GM10266 (cell line): ENCODE results near the gene ITPR2.

Source experiments
- DNase-seq: peaks from one replicate; pipeline ENCODE4 v3.0.0; 2012; ENCODE audit errors: extremely low spot score
- CTCF ChIP-seq: IDR thresholded peaks from 2 replicates; pipeline ENCODE4 v1.5.1; 2012; ENCODE audit warnings: mild to moderate bottlenecking, low read depth; ENCODE audit not compliant: control insufficient read depth, insufficient read depth; ENCODE audit errors: missing control alignments

Gene ITPR2

GRCh38 chr12:26744042-26744626 lies 88.9 kb downstream of the ITPR2 start:
- TF ChIP-seq CTCF: no peak
- DNase-seq: no peak

- DNase-seq: no peak
These were observed 91.3 kb downstream of the ITPR2 start for GRCh38 chr12:26741584-26742227.

GRCh38 chr12:26740991-26741390 lies 92.0 kb downstream of the ITPR2 start:
- no peak for DNase-seq
- TF ChIP-seq CTCF: no peak

More at GRCh38 chr12:26741584-26742227, 91.3 kb downstream of the ITPR2 start:
- no peak for TF ChIP-seq CTCF

GRCh38 chr12:26740348-26740747 lies 92.6 kb downstream of the ITPR2 start:
- TF ChIP-seq CTCF: no peak
- DNase-seq: no peak

GRCh38 chr12:26737487-26738030 lies 95.4 kb downstream of the ITPR2 start:
- no peak for TF ChIP-seq CTCF
- DNase-seq: no peak

GRCh38 chr12:26736563-26737486 lies 96.2 kb downstream of the ITPR2 start:
- TF ChIP-seq CTCF: no peak
- DNase-seq: no peak

- DNase-seq: no peak
- no peak for TF ChIP-seq CTCF
These were observed 97.8 kb downstream of the ITPR2 start for GRCh38 chr12:26735249-26735639.
